ENCODE data around the gene GRID1.

GRCh38 chr10:85614981-85615380 is 751.6 kb downstream of the GRID1 start:
- TF ChIP-seq TAF1 (IDR thresholded peaks at IDR 0.05; ENCODE audit: borderline replicate concordance, low read depth, low read length) (no peak), CTCF (IDR thresholded peaks at IDR 0.05 in 2 of 3, conservative IDR thresholded peaks at IDR 0.05 in 1 of 3; ENCODE audit: control insufficient read depth in 2 of 3, extremely low read depth in 1 of 3, insufficient read depth in 1 of 3, low read depth in 3 of 3, low read length in 3 of 3) (no peak), RELB (IDR thresholded peaks at IDR 0.05; ENCODE audit: low read depth) (no peak), NR2F1 (conservative IDR thresholded peaks at IDR 0.05) (no peak), EGR1 (IDR thresholded peaks at IDR 0.05; ENCODE audit: borderline replicate concordance in 1 of 2, low read depth in 2 of 2, low read length in 2 of 2) (no peak), SMC3 (IDR thresholded peaks at IDR 0.05; ENCODE audit: borderline replicate concordance, low read length) (no peak), CHD2 (IDR thresholded peaks at IDR 0.05; ENCODE audit: borderline replicate concordance, low read depth, low read length) (no peak), POLR2A (IDR thresholded peaks at IDR 0.05; ENCODE audit: low read depth, low read length) (no peak), HDGF (IDR thresholded peaks at IDR 0.05) (no peak), SMAD1 (IDR thresholded peaks at IDR 0.05; ENCODE audit: low read depth, partially characterized antibody) (no peak)
